NCI-H510A treated with DMSO at 0.1 percent for 48 hours (cell line): ENCODE data around the gene ADAMTSL4.
A peak's percentile ranks its signal among the peaks of the same experiment; 100 is the strongest.
"Not testable (repeated sequence)": the region's sequence is repeated elsewhere in the genome, so short reads cannot be mapped to it uniquely, and the experiment has no call there.

Experiments used
- DNase-seq: peaks from one replicate; lab custom pipeline; 2025; lab: John Stamatoyannopoulos, UW

Gene ADAMTSL4

GRCh38 chr1:150567717-150568593 is 18.7 kb downstream of the ADAMTSL4 start:
- peak; percentile 73 for DNase-seq

GRCh38 chr1:150568594-150568966 is 19.4 kb downstream of the ADAMTSL4 start:
- peak; percentile 43 for DNase-seq

GRCh38 chr1:150572918-150573647 is 23.9 kb downstream of the ADAMTSL4 start:
- DNase-seq, result no peak

GRCh38 chr1:150573648-150574071 is 24.5 kb downstream of the ADAMTSL4 start:
- not testable (repeated sequence) for DNase-seq

- no peak for DNase-seq
Observed at GRCh38 chr1:150574260-150575071, 25.3 kb downstream of the ADAMTSL4 start.

GRCh38 chr1:150575072-150575489 is 25.9 kb downstream of the ADAMTSL4 start:
- DNase-seq, result no peak

- DNase-seq, result peak; percentile 61
Observed at GRCh38 chr1:150575518-150576366, 26.5 kb downstream of the ADAMTSL4 start.

- DNase-seq, result no peak
Observed at GRCh38 chr1:150576367-150576711, 27.1 kb downstream of the ADAMTSL4 start.

- no peak for DNase-seq
Observed at GRCh38 chr1:150576794-150577556, 27.8 kb downstream of the ADAMTSL4 start.

- peak; percentile 50 for DNase-seq
Observed at GRCh38 chr1:150577557-150578271, 28.5 kb downstream of the ADAMTSL4 start.

GRCh38 chr1:150578272-150579109 is 29.3 kb downstream of the ADAMTSL4 start:
- DNase-seq, result no peak

GRCh38 chr1:150579110-150579944 is 30.1 kb downstream of the ADAMTSL4 start, which contains the start of gene MCL1:
Gene MCL1, minus strand, starts transcription at chr1:150579610. Its CDS starts 80 bp downstream, at chr1:150579530.
- DNase-seq, result peak; percentile 91

GRCh38 chr1:150579945-150580642 is 30.9 kb downstream of the ADAMTSL4 start:
- DNase-seq, result no peak

- DNase-seq, result not testable (repeated sequence)
Observed at GRCh38 chr1:150580966-150581365, 31.8 kb downstream of the ADAMTSL4 start.

GRCh38 chr1:150581437-150581836 is 32.2 kb downstream of the ADAMTSL4 start:
- DNase-seq, result not testable (repeated sequence)

- not testable (repeated sequence) for DNase-seq
Observed at GRCh38 chr1:150581962-150582361, 32.8 kb downstream of the ADAMTSL4 start.

- DNase-seq, result no peak
Observed at GRCh38 chr1:150582371-150582770, 33.2 kb downstream of the ADAMTSL4 start.
